ENCODE results near the gene MORF4L1.

- peak in 2 of 4 donors; percentile 19 to 69 for TF ChIP-seq POLR2A (IDR thresholded peaks at IDR 0.05)
- TF ChIP-seq CTCF (IDR thresholded peaks at IDR 0.05), result no peak
These were observed 72.1 kb downstream of the MORF4L1 start, which contains the start of gene CTSH for GRCh38 chr15:78944669-78945407.
